Keratinocyte (primary cell): ENCODE measurements around the gene SIK2.

Source experiments
- EZH2 ChIP-seq: IDR thresholded peaks from one replicate; pipeline ENCODE4 v1.6.1; 2012; ENCODE audit warnings: inconsistent platforms, mild to moderate bottlenecking, low read length, moderate library complexity
- TF ChIP-seq, protein P1 (sequence below), 3 experiments: IDR thresholded peaks in 1 of 3; conservative IDR thresholded peaks in 1 of 3; optimal IDR thresholded peaks in 1 of 3; 2 replicates in 2 of 3; 3 replicates in 1 of 3; pipeline versions ENCODE3 to v1.5.1; 2011; ENCODE audit warnings: low read length in 3 of 3, mild to moderate bottlenecking in 3 of 3, moderate library complexity in 2 of 3, control low read depth in 1 of 3, inconsistent platforms in 1 of 3; ENCODE audit not compliant: insufficient read depth in 2 of 3; ENCODE audit errors: extremely low read depth in 1 of 3

DNA sequence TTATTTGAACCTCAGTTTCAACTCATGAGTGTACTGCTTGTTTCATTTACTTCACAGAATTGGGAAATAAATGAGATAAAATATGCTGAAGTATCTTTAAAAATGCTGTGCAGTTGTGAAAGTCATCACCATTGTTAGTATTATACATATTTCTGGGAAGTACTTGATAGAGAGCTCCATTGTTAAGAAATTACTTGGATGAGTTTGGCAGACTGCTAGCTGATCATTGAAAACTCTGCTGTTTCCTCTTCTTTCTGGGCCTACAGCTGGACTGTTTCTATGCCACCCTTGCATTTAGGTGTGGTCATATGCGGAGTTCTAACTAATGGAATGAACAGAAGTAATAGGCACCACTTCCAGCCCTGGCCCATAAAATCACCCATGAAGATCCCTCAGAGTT lies 10.0 kb downstream of the SIK2 start:
- TF ChIP-seq EZH2 = no peak
- TF ChIP-seq, protein P1, sequence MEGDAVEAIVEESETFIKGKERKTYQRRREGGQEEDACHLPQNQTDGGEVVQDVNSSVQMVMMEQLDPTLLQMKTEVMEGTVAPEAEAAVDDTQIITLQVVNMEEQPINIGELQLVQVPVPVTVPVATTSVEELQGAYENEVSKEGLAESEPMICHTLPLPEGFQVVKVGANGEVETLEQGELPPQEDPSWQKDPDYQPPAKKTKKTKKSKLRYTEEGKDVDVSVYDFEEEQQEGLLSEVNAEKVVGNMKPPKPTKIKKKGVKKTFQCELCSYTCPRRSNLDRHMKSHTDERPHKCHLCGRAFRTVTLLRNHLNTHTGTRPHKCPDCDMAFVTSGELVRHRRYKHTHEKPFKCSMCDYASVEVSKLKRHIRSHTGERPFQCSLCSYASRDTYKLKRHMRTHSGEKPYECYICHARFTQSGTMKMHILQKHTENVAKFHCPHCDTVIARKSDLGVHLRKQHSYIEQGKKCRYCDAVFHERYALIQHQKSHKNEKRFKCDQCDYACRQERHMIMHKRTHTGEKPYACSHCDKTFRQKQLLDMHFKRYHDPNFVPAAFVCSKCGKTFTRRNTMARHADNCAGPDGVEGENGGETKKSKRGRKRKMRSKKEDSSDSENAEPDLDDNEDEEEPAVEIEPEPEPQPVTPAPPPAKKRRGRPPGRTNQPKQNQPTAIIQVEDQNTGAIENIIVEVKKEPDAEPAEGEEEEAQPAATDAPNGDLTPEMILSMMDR (optimal IDR thresholded peaks at IDR 0.05 in 1 of 3, IDR thresholded peaks at IDR 0.05 in 1 of 3, conservative IDR thresholded peaks at IDR 0.05 in 1 of 3; ENCODE audit: extremely low read depth in 1 of 3, insufficient read depth in 2 of 3, low read length in 3 of 3) = no peak
